IPS DF 4.7 (cell line): ENCODE results near the gene ARHGAP11A.
"Not testable (repeated sequence)": the region's sequence is repeated elsewhere in the genome, so short reads cannot be mapped to it uniquely, and the experiment has no call there.

Experiments used
- DNase-seq: peaks from one replicate; pipeline ENCODE4 v3.0.0-alpha.2; 2013; ENCODE audit warnings: low spot score; ENCODE audit errors: extremely low read depth

Gene ARHGAP11A, protein sequence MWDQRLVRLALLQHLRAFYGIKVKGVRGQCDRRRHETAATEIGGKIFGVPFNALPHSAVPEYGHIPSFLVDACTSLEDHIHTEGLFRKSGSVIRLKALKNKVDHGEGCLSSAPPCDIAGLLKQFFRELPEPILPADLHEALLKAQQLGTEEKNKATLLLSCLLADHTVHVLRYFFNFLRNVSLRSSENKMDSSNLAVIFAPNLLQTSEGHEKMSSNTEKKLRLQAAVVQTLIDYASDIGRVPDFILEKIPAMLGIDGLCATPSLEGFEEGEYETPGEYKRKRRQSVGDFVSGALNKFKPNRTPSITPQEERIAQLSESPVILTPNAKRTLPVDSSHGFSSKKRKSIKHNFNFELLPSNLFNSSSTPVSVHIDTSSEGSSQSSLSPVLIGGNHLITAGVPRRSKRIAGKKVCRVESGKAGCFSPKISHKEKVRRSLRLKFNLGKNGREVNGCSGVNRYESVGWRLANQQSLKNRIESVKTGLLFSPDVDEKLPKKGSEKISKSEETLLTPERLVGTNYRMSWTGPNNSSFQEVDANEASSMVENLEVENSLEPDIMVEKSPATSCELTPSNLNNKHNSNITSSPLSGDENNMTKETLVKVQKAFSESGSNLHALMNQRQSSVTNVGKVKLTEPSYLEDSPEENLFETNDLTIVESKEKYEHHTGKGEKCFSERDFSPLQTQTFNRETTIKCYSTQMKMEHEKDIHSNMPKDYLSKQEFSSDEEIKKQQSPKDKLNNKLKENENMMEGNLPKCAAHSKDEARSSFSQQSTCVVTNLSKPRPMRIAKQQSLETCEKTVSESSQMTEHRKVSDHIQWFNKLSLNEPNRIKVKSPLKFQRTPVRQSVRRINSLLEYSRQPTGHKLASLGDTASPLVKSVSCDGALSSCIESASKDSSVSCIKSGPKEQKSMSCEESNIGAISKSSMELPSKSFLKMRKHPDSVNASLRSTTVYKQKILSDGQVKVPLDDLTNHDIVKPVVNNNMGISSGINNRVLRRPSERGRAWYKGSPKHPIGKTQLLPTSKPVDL

DNA sequence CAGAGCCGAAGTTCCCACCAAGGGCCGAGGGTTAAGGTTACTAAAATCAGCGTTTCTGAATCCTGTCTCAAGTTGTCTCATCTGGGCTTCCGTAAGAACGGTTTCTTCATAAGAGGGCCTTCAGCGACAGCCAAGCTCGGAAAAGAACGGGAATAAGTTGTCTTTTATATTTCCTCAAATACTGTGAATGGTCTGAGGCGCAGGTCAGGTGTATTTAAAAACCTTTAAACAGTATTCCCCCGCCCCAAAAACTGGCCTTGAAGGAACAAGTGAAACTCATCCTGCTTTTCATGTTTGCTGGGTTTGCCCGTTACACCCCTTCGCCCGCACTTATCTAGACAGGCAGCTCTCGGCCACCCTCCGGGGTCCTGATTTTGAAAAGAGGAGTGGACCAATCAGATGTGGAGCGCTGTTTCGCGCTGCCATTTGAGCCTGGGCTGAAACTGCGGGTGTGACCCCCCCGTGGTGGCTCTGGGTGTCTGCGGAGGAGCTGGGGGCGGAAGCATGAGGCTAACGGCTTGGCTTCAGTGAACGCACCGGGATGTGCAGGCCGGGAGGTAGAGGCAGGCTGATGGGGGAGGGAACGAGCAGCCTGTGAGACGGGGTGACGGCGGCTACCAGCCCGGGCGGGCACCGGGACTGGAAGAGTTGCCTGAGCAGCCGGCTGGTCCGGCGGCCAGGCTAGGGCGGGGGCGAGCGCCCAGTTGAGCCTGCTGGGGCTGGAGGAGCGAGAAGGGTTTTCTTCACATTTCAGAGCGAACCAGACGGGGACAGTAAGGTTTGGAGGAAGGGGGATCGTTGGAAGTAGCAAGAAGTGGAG, at the start of gene ARHGAP11A:
ARHGAP11A (plus strand) TSS at position 454 of the 820 bp plus-strand sequence. CDS start 708 bp downstream, outside the sequence.
- DNase-seq = peak; percentile 76

DNA sequence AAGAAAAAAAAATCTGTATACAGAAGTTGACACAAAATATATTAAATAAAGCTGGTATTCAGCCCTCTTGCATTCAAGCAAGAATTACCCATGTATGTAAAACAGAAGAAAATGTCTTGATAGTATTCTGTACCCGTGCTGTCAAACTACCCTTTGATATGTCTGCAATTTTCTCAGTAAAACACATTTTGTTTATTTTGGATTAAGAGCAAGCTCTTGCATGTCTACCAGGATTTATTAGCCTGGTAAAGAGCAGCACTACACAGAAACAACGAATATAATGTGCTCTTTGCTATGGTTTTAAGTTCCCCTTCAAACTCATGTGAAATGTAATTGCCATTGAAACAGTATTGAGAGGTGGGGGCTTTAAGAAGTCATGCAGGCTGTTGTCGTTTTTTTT, 46.3 kb upstream of the ARHGAP11A start:
- not testable (repeated sequence) for DNase-seq

DNA sequence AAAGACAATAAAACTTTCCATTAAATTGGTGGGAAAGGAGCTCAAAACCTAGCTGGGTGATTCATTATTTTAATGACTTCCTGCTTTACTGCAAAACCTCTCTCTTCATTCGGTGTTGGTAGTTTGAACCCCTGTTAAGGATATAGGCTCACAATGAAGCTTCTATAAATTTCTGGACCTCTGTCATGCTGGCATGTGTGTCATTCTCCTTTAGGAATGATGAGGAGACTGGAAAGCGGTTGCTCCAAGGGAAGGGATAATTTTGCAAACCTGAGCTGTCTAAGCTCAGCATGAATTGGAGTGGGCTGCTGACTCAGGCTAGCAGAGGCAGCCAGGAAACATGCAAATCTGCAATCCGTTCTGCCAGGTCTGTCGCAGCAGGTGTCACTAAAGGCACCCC, 36.8 kb upstream of the ARHGAP11A start:
- DNase-seq = not testable (repeated sequence)

DNA sequence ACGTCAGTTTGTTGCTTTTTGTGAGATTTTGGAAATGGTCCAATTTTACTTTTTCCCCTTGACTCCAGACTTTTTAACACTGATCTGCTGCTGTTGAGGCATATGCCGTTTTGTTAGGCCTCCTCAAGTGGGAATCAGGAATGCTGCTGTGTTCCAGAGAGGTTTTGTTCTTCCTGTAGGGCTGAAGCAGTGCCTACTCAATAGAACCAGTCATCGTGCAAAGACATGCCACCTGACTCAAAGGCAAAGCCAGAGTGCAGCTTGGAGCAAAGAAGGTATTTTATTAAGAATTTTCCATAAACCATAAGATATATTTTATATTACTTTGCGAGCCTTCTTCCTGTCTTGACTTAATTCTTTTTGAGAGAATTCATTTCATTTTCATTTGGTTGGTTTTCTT, 29.5 kb upstream of the ARHGAP11A start:
- not testable (repeated sequence) for DNase-seq

DNA sequence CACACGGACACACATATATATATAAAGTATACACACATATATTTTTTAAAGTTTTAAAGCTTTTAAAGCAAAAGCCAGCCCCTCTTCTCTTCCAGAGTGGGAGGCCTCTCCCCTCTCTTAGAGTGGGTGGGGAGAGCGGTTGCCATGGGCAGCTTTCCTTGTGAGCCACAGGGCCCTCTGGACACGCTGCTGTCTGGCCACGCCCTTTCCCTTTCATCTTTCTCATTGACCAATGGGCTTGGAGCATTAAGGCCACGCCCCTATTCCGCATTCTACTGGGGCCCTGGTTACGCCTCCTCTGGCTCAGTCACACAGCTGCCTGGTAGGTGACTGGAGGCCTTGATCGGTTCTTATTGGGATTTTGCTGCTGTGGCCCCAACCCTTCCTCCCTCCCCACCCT, 22.2 kb upstream of the ARHGAP11A start, which contains the start of gene GOLGA8N:
GOLGA8N (plus strand) TSS at position 306 of the 400 bp plus-strand sequence.
- DNase-seq = not testable (repeated sequence)

DNA sequence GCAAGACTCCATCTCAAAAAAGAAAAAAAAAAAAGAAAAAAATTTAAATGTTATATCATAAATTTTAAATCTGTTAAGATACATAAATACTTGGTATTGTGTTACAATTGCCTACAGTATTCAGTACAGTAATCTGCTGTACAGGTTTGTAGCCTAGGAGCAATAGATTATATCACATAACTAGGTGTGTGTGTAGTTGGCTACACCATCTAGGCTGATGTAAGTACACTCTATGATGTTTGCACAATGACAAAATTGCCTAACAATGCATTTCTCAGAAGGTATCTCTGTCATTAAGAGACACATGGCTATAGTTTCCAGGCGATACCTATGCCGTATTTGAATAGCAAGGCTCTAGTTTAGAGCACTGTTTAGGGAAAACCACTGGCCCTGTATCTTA, 5.8 kb upstream of the ARHGAP11A start:
- DNase-seq = not testable (repeated sequence)

DNA sequence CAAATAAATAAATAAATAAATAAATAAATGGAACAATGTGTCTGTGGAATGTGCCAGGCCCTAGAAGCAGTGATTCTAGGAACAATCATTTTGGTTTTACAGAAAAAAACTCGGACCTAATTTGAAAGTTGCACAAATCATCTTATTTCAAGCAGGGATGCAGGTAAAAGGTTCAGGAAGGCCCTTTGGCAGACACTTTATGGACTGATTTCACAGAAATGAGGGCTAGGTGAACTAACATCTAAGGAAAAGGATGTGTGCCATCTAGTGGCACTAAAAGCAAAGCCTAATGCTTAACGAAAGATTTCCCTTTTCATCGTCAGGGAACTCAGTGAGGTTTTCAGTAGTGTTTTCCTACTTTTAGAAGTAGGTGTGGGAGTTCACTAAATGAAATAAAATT, 4.6 kb upstream of the ARHGAP11A start:
- DNase-seq = not testable (repeated sequence)

DNA sequence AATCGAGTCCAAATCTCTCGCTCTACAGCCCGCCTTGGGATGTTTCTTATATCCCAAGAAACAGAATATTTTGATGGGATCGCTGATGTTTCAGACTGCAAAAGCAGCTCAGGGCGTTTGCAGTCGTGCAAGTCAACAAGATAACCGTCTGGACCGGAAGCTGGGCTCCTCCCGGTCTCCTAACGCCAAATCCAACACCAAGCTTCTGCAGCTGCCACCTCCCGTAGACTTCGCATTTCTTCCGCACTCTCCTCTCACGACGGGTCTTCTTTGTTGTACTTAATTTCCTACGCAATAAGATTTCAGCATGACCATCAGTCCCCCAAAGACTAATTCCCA, 623 bp upstream of the ARHGAP11A start:
- DNase-seq = not testable (repeated sequence)

DNA sequence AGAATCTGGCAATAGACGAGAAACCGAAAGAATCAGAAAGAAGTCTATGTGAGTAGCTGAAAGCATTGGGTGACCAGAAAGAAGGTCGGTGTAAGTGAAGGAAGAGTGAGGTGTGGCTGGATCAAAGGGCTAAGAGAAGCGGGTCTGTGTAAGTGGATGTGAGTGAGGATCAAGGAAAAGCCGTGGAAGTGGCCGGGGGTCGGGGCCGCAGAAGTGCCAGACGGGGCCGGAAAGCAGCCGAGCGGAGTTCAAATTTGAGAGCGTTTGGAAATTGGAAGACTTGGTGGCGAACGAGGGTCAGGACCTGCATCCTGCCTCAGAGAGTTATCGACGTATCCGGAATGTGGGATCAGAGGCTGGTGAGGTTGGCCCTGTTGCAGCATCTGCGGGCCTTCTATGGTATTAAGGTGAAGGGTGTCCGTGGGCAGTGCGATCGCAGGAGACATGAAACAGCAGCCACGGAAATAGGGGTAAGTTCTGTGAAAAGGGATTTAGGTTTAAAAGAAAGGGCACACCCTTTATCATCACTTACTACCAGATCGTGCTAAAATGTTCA, 645 bp downstream of the ARHGAP11A start:
- not testable (repeated sequence) for DNase-seq

DNA sequence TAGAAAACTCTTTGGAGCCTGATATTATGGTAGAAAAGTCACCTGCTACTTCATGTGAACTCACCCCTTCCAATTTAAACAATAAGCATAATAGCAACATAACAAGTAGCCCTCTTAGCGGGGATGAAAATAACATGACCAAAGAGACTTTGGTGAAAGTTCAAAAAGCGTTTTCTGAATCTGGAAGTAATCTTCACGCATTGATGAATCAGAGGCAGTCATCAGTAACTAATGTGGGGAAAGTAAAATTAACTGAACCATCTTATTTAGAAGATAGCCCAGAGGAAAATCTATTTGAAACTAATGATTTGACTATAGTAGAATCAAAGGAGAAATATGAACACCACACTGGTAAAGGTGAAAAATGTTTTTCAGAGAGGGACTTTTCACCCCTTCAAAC, 21.1 kb downstream of the ARHGAP11A start:
- DNase-seq = no peak

DNA sequence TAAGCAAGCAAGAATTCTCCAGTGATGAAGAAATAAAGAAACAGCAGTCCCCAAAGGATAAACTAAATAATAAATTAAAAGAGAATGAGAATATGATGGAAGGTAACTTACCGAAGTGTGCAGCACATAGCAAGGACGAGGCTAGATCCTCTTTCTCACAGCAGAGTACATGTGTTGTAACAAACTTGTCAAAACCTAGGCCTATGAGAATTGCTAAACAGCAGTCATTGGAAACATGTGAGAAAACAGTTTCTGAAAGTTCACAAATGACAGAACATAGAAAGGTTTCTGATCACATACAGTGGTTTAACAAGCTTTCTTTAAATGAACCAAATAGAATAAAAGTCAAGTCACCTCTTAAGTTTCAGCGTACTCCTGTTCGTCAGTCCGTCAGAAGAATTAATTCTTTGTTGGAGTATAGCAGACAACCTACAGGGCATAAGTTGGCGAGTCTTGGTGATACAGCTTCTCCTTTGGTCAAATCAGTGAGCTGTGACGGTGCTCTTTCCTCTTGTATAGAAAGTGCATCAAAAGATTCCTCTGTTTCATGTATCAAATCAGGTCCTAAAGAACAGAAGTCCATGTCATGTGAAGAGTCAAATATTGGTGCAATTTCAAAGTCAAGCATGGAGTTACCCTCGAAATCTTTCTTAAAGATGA, 21.7 kb downstream of the ARHGAP11A start:
- no peak for DNase-seq

DNA sequence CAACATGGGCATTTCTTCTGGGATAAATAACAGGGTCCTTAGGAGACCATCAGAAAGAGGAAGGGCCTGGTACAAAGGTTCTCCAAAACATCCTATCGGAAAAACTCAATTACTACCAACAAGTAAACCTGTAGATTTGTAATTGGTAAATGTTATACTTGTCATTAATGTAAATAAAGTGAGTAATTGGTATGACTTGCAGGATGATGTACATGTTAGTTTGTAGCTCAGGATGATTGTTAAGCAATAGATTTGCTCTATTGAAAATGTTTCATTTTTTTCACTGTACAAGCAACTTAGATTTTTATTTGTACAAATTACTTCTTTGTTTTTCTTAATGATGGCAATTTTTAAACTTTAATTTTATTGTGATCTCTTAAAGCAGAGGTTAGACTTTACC, 22.4 kb downstream of the ARHGAP11A start:
- DNase-seq = no peak

DNA sequence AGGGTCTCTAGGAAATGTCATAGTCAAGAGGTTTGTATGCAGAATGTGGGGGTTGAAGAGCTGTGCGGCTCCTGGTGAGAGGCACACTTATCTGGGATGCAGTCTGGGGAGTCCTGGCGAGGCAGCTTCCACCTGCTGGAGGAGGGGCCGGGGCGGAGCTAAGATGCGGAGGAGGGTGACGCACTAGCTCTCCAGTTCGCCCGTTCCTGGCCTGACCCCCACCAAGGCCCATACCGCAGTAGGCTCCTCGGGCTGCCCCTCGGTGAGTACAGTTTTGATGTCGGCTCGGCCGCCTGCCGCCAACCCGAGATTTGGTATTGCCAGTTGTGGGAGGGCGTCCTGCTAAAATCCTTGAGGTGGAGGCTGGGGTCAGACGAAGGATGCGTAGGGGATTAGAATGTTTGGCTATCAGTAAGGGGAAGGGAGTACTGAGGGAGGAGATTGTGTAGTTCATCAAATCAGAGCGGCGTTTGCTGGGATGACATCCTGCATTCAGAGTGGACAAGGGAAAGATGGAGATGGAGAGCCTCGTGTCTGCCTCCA, 26.3 kb downstream of the ARHGAP11A start, which contains the start of gene SCG5:
SCG5 (plus strand) TSS at position 194 of the 543 bp plus-strand sequence. CDS start 1,883 bp downstream, outside the sequence.
- no peak for DNase-seq

DNA sequence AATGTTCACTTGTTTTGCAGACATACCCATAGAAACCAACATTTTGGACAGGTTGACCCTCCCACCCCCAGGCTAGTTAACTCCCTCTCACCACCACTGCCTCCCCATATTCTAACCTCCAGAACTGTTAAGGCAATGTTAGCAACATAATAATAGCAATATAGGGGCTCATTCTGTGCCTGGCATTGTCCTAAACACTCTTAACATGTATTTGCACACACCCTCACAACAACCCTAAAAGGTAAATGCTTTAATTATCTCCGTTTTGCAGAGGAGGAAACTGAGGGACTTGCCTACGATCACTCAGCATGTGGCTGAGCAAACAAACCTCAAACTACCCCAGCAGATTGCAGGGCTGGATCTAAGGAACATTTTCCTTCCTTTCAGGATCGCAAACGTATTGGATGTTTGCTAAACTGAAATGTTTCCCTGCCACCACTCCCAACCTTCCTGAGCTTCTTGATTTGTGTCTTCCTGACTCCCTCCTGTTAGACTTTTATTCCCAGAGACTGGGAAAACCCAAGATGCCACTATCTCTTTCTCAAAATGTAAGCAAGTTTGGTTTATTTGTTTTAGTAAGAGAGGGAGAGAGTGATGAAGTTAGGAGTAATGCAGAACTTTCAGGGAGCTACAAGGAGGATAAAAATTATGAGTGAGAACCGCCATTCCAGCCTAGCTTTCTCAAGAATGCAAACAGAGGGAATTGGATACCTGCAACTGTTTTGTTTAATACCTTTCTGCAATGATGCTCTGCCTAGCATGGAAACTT, 27.5 kb downstream of the ARHGAP11A start:
- DNase-seq = no peak

DNA sequence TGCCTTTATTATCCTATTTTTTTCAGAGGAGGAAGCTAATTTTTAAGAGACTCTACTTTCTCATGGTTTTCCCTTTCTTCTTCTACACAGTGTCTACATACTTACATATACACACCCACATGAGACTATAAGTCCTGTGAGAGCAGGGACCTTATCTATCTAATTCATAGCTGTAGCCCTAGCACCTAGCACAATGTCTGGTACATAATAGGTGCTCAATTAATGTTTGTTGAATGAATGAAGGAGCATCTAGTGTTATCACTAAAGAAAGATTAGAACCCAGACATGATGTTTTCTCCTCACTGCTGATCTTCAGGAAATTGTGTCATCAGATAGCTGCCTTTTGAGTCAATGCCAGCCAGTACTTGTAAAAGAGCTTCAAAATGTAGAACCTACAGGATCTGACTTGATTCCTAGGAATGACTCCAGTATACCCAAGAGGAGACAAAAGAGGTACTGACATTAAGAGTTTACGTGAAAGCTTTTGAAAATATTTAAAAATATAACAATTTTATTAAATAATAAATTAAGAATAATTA, 28.7 kb downstream of the ARHGAP11A start:
- DNase-seq = no peak

DNA sequence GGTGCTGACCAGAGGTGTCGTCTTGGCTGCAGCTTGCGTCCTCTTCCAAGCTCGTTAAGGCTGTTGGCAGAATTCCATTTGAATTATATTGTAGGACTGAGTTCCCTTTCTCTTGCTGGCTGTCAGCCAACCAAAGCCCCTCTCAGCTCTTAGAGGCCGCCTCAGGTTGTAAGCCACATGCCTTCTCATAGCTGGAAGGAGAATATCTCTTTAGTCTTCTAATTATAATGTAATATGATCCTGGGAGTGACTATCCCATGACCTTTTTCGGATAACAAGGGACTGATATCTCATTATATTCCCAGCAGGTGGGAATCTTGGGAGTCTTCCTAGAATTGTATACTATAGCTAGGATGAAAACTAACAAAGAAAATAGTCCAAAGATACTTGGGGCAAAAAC, 31.0 kb downstream of the ARHGAP11A start:
- DNase-seq = no peak

DNA sequence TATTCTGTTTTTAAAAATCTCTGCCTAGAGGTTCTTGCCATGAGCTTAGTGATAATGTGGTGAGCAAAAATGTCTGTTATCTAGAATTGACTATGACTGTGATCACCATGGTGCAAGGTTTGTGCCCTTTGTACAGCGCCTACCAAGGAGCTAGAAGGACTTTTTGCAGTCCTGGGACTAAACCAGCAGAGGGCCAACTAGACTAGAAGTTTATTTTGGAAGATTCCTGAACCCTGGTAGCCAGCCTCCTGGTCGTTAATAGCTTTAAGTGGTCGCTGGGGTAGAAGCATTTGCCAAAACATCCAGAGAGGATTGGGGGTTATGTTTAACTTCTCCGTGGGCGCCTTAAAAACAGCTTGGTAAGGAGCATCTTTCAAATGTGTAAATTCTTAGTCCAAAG, 34.0 kb downstream of the ARHGAP11A start:
- no peak for DNase-seq

DNA sequence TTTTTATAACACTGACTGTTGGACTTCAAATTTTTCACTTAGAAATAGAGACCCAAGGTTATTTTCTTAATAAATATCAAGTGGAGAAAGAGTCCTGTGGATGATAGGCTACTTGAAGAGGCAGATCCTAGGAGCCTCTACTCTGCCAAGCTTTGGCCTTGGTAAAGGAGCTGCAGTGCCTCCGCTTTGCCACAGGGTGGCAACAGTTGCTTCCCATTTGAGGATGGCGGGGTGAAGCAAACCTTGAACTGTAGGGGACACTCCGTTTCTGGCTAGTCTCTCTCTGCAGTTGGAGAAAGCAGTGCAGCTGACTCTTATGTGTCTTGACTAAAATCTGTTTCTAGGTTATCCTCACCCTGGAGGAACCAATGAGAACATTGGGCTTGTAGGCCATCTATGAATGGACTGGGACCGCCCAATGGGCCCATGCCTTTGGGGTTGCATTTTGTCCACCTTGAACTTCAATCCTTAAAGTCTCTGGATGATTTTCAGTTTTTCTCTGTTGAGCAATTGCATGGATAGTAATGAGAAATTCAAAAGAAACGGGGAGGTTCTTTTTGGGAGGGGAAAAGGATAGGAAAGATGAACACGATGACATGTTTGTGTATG, 36.0 kb downstream of the ARHGAP11A start:
- no peak for DNase-seq
